ENCODE data around the gene GEMIN8. TPM values are rescaled to one million over a fixed set of nuclear protein-coding genes. Genes with fewer than 3 reads are reported as not detected.

GEMIN8 gene
- total and polyA plus RNA-seq, 2 donors (not counting 1 experiment from before 2014, with no cell fraction given): 20.6 to 26.1 TPM

DNA sequence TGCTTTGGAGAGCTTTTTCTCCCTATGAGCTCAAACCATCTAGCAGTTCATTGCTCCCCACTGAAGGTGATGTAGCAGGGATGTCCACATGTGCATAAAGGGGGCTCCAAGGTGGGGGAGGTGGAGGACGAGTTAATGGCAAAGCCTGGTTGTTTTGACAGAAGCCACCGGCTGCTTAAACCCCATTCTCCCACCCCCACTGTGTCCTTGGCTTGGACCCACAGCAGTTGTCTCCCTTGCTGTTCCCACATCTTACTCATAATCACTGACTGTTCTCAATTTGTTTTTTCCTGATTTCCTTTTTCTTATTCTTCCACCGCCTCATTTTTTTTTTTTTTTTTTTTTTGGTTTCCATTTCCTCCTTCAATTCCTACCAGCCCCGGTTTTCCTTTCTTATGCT lies 72.7 kb downstream of the GEMIN8 start:
- Histone ChIP-seq H3K27ac (ENCODE audit: low read length in 2 of 2) (no peak overlapping the region), H3K9ac (ENCODE audit: low read length) (no peak overlapping the region), H3K4me2 (replicated peaks; ENCODE audit: low read depth, low read length, poor library complexity, severe bottlenecking) (no peak overlapping the region), H3K4me1 (ENCODE audit: control insufficient read depth in 2 of 2, insufficient read depth in 2 of 2, low read length in 2 of 2) (no peaks in the 10 kb centered on the region), H3K79me2 (ENCODE audit: control insufficient read depth, insufficient read depth, low read length) (no peaks in the 10 kb centered on the region), H3K4me3 (ENCODE audit: control extremely low read depth in 1 of 5, extremely low read depth in 1 of 5, insufficient read depth in 1 of 5, low read depth in 2 of 5, low read length in 4 of 5) (no peak overlapping the region), H3K9me3 (ENCODE audit: control extremely low read depth in 1 of 3, control insufficient read depth in 2 of 3, insufficient read depth in 1 of 3, low read length in 2 of 3) (peaks cover 0 to 2% (median 0%) of the 10 kb centered on the region in 3 donors), H3K27me3 (replicated peaks in 1 of 4; ENCODE audit: control extremely low read depth in 1 of 4, control insufficient read depth in 3 of 4, insufficient read depth in 4 of 4, low read length in 3 of 4) (peaks cover 0 to 5% (median 0%) of the 10 kb centered on the region in 4 experiments), H2AFZ (ENCODE audit: insufficient read depth, low read depth, low read length, poor library complexity, severe bottlenecking) (no peak overlapping the region), H3K36me3 (replicated peaks in 1 of 2; ENCODE audit: control extremely low read depth in 1 of 2, control insufficient read depth in 1 of 2, extremely low read depth in 1 of 2, insufficient read depth in 2 of 2, low read length in 1 of 2) (no peaks in the 10 kb centered on the region), H4K20me1 (ENCODE audit: control insufficient read depth, insufficient read depth, low read length, poor library complexity, severe bottlenecking) (no peaks in the 10 kb centered on the region)
- DNase-seq (no peak), ATAC-seq (ENCODE audit: low read depth) (no peak)
- Mint-ChIP-seq H3K27ac (no peak overlapping the region), H3K27me3 (peaks cover 4% of the 10 kb centered on the region), H3K4me3 (no peak overlapping the region), H3K4me1 (no peaks in the 10 kb centered on the region), H3K9me3 (ENCODE audit: insufficient read depth) (no peaks in the 10 kb centered on the region)
- POLR2A ChIA-PET: no interaction called here
- CTCF ChIA-PET: no interaction called here
- TF ChIP-seq EZH2 (IDR thresholded peaks at IDR 0.05; ENCODE audit: borderline replicate concordance, insufficient read depth, low read depth, low read length, poor library complexity, severe bottlenecking) (no peak), CTCF (IDR thresholded peaks at IDR 0.05) (no peak)
- intact Hi-C loops (cut with micrococcal nuclease): no loop called here
- WGBS (ENCODE audit: insufficient coverage): no CpG with 5 or more reads among the region's 4 CpGs

Other genes starting within 250 kb of the GEMIN8 start
- not detected in 2 replicates for gene GPM6B, start 212.8 kb downstream of the GEMIN8 start, total RNA-seq
- gene GPM6B, start 212.8 kb downstream of the GEMIN8 start, polyA plus RNA-seq: 0.06 TPM in 1 of 2 replicates, not detected in the other